GM21619 (cell line): ENCODE results near the gene HOXB2.

Experiments
- ATAC-seq: cut with Tn5 transposase; IDR thresholded peaks from one replicate; pipeline ENCODE4 v1.9.1; 2021; ENCODE audit not compliant: unreplicated experiment

HOXB2 gene

GRCh38 chr17:48545022-48545375 is at the start of gene HOXB2:
Gene HOXB2, minus strand, starts transcription at chr17:48545109. Its CDS starts 198 bp downstream, at chr17:48544911.
- ATAC-seq, result no peak

GRCh38 chr17:48593840-48594537 is 49.1 kb upstream of the HOXB2 start:
- no peak for ATAC-seq

GRCh38 chr17:48593126-48593829 is 48.4 kb upstream of the HOXB2 start, which contains the start of gene HOXB5:
Gene HOXB5, minus strand, starts transcription at chr17:48593779. Its CDS starts 97 bp downstream, at chr17:48593682.
- no peak for ATAC-seq

- no peak for ATAC-seq
Observed at GRCh38 chr17:48592577-48592976, 47.7 kb upstream of the HOXB2 start.

GRCh38 chr17:48592057-48592514 is 47.2 kb upstream of the HOXB2 start:
- ATAC-seq, result no peak

- ATAC-seq, result no peak
Observed at GRCh38 chr17:48591255-48592056, 46.5 kb upstream of the HOXB2 start.

- no peak for ATAC-seq
Observed at GRCh38 chr17:48590607-48591161, 45.8 kb upstream of the HOXB2 start.

GRCh38 chr17:48589831-48590606 is 45.1 kb upstream of the HOXB2 start, which contains the start of gene HOXB3:
Gene HOXB3, minus strand, starts transcription at chr17:48590241. Its CDS starts 37,767 bp downstream, at chr17:48552474.
- ATAC-seq, result no peak

GRCh38 chr17:48589060-48589830 is 44.3 kb upstream of the HOXB2 start:
- no peak for ATAC-seq

- no peak for ATAC-seq
Observed at GRCh38 chr17:48588528-48588927, 43.6 kb upstream of the HOXB2 start.

GRCh38 chr17:48588074-48588415 is 43.1 kb upstream of the HOXB2 start:
- no peak for ATAC-seq

GRCh38 chr17:48587276-48588073 is 42.6 kb upstream of the HOXB2 start:
- no peak for ATAC-seq

- ATAC-seq, result no peak
Observed at GRCh38 chr17:48586355-48587258, 41.7 kb upstream of the HOXB2 start.

- no peak for ATAC-seq
Observed at GRCh38 chr17:48584223-48584741, 39.4 kb upstream of the HOXB2 start.

GRCh38 chr17:48583708-48584222 is 38.9 kb upstream of the HOXB2 start:
- no peak for ATAC-seq

GRCh38 chr17:48582750-48583069 is 37.8 kb upstream of the HOXB2 start:
- no peak for ATAC-seq

GRCh38 chr17:48579760-48580554 is 35.0 kb upstream of the HOXB2 start:
- ATAC-seq, result no peak
